IPS-18a (cell line): ENCODE data around the gene B3GNT2.

ENCODE experiments used
- H3K27ac ChIP-seq: one replicate; pipeline ENCODE4 v1.5.1; 2013; ENCODE audit warnings: low read length
- H3K27me3 ChIP-seq: one replicate; pipeline ENCODE4 v1.6.1; 2013; ENCODE audit warnings: mild to moderate bottlenecking, low read length; ENCODE audit not compliant: control insufficient read depth, insufficient read depth
- H3K36me3 ChIP-seq: one replicate; pipeline ENCODE4 v1.6.1; 2013; ENCODE audit warnings: low read depth, low read length; ENCODE audit not compliant: control insufficient read depth
- H3K4me1 ChIP-seq: one replicate; pipeline ENCODE4 v1.6.1; 2013; ENCODE audit warnings: low read depth, low read length; ENCODE audit not compliant: control insufficient read depth
- H3K4me3 ChIP-seq: one replicate; pipeline ENCODE4 v1.5.1; 2013; ENCODE audit warnings: low read length
- H3K9ac ChIP-seq: one replicate; pipeline ENCODE4 v1.6.1; 2013; ENCODE audit warnings: mild to moderate bottlenecking, low read length, moderate library complexity
- H3K9me3 ChIP-seq: one replicate; pipeline ENCODE4 v1.6.1; 2013; ENCODE audit warnings: low read depth, low read length; ENCODE audit not compliant: control insufficient read depth

Gene B3GNT2

GRCh38 chr2:62199392-62200125 is 3.6 kb downstream of the B3GNT2 start:
- H3K27ac ChIP-seq, result no peak overlapping the region
- H3K9me3 ChIP-seq, result no peaks in the 10 kb centered on the region
- no peaks in the 10 kb centered on the region for H3K27me3 ChIP-seq
- no peak overlapping the region for H3K4me3 ChIP-seq
- peaks cover 28% of the 10 kb centered on the region for H3K4me1 ChIP-seq
- H3K9ac ChIP-seq, result no peak overlapping the region
- H3K36me3 ChIP-seq, result no peaks in the 10 kb centered on the region

- Histone ChIP-seq H3K4me1 (peaks cover 32% of the 10 kb centered on the region), H3K9ac (no peak overlapping the region), H3K36me3 (no peaks in the 10 kb centered on the region), H3K9me3 (no peaks in the 10 kb centered on the region), H3K27me3 (no peaks in the 10 kb centered on the region), H3K27ac (no peak overlapping the region), H3K4me3 (no peak overlapping the region)
Measured at GRCh38 chr2:62200291-62200841, 4.5 kb downstream of the B3GNT2 start.

GRCh38 chr2:62200868-62201267 is 5.0 kb downstream of the B3GNT2 start:
- Histone ChIP-seq H3K36me3 (no peaks in the 10 kb centered on the region), H3K27me3 (no peaks in the 10 kb centered on the region), H3K4me1 (peaks cover 32% of the 10 kb centered on the region), H3K27ac (no peak overlapping the region), H3K9ac (no peak overlapping the region), H3K4me3 (no peak overlapping the region), H3K9me3 (no peaks in the 10 kb centered on the region)

DNA sequence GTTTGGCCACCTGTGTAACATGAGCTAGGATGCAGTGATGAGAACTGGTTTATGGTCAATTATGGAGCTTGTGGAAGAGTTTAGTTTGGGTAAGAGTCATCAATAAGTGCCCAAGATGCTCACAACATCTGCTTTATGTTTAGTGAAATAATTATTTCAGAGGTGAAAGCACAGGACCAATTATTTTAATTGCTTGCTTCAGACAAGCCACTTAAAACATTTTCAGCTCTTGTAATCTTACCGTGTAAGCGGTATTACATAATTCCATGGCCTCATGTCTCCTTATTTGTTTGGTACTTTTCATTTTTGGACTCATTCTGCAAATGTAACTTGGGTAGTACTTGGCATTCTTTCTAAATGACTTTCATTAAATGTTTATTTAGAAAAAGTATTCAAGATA is 5.4 kb downstream of the B3GNT2 start:
- peaks cover 32% of the 10 kb centered on the region for H3K4me1 ChIP-seq
- no peak overlapping the region for H3K4me3 ChIP-seq
- H3K9me3 ChIP-seq, result no peaks in the 10 kb centered on the region
- H3K27me3 ChIP-seq, result no peaks in the 10 kb centered on the region
- no peaks in the 10 kb centered on the region for H3K36me3 ChIP-seq
- no peak overlapping the region for H3K27ac ChIP-seq
- no peak overlapping the region for H3K9ac ChIP-seq

GRCh38 chr2:62202019-62202722 is 6.3 kb downstream of the B3GNT2 start:
- H3K9ac ChIP-seq, result no peak overlapping the region
- H3K27me3 ChIP-seq, result no peaks in the 10 kb centered on the region
- H3K4me1 ChIP-seq, result peaks cover 32% of the 10 kb centered on the region
- no peaks in the 10 kb centered on the region for H3K36me3 ChIP-seq
- H3K9me3 ChIP-seq, result no peaks in the 10 kb centered on the region
- H3K27ac ChIP-seq, result no peak overlapping the region
- no peak overlapping the region for H3K4me3 ChIP-seq

- Histone ChIP-seq H3K9me3 (no peaks in the 10 kb centered on the region), H3K36me3 (no peaks in the 10 kb centered on the region), H3K27ac (no peak overlapping the region), H3K4me3 (no peak overlapping the region), H3K4me1 (peaks cover 34% of the 10 kb centered on the region), H3K9ac (no peak overlapping the region), H3K27me3 (no peaks in the 10 kb centered on the region)
Measured at GRCh38 chr2:62202729-62203128, 6.8 kb downstream of the B3GNT2 start.

GRCh38 chr2:62203459-62203858 is 7.5 kb downstream of the B3GNT2 start:
- Histone ChIP-seq H3K36me3 (no peaks in the 10 kb centered on the region), H3K27ac (no peak overlapping the region), H3K9me3 (no peaks in the 10 kb centered on the region), H3K4me1 (peaks cover 32% of the 10 kb centered on the region), H3K4me3 (no peak overlapping the region), H3K9ac (no peak overlapping the region), H3K27me3 (no peaks in the 10 kb centered on the region)

DNA sequence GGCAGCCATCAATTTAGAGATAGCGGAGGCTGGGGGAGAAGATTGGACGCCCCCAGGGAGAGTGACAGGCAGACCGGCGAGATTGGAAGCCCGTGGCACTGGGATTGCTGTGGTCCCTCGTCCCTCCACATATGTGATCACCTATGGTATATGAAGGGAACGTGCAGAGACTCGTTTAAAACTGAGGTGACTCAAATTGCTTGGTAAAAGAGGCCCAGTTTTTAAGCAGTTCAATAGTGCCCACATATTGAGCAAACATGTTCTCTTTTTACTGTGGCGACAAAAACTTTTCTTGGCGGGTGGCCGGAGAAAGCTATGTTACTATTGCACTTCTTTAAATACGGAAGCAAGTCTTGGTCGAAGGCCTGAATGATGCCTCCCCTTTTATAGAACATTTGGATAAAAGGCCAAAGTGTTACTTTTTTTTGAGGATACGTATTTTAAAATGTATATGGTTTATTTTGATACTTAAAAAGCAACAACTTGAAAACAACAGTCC is 9.1 kb downstream of the B3GNT2 start:
- Histone ChIP-seq H3K4me3 (no peak overlapping the region), H3K4me1 (peaks cover 30% of the 10 kb centered on the region), H3K9me3 (no peaks in the 10 kb centered on the region), H3K27ac (no peak overlapping the region), H3K9ac (no peak overlapping the region), H3K36me3 (no peaks in the 10 kb centered on the region), H3K27me3 (no peaks in the 10 kb centered on the region)

- Histone ChIP-seq H3K27me3 (no peaks in the 10 kb centered on the region), H3K27ac (no peak overlapping the region), H3K36me3 (no peaks in the 10 kb centered on the region), H3K9ac (no peak overlapping the region), H3K4me1 (peaks cover 28% of the 10 kb centered on the region), H3K9me3 (no peaks in the 10 kb centered on the region), H3K4me3 (no peak overlapping the region)
Measured at GRCh38 chr2:62205554-62205953, 9.6 kb downstream of the B3GNT2 start.

GRCh38 chr2:62206024-62206423 is 10.1 kb downstream of the B3GNT2 start:
- Histone ChIP-seq H3K4me3 (no peak overlapping the region), H3K27me3 (no peaks in the 10 kb centered on the region), H3K9me3 (no peaks in the 10 kb centered on the region), H3K27ac (no peak overlapping the region), H3K4me1 (peaks cover 27% of the 10 kb centered on the region), H3K9ac (no peak overlapping the region), H3K36me3 (no peaks in the 10 kb centered on the region)

DNA sequence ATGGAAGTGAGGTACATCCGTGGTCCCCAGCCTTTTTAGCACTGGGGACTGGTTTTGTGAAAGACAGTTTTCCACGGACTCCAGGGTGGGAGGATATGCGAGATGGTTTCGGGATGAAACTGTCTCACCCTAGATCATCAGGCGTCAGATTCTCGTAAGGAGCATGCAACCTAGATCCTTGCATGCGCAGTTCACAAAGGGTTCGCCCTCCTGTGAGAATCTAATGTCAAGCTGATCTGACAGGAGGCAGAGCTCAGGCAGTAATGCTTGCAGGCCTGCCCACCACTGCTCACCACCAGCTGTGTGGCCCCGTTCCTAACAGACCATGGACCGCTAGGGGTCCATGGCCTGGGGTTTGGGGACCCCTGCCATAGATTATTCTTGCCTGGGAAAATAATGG is 11.6 kb downstream of the B3GNT2 start:
- Histone ChIP-seq H3K4me3 (no peak overlapping the region), H3K9ac (no peak overlapping the region), H3K36me3 (no peaks in the 10 kb centered on the region), H3K4me1 (peaks cover 21% of the 10 kb centered on the region), H3K27me3 (no peaks in the 10 kb centered on the region), H3K27ac (no peak overlapping the region), H3K9me3 (no peaks in the 10 kb centered on the region)
